Ramos (cell line): ENCODE data around the gene FAM9B.

Source experiments
- in situ Hi-C: fragments of 300-500 bp; cut with MboI; formaldehyde crosslinking; loops from one replicate; pipeline ENCODE4 v1.14.3; 2022; ENCODE audit warnings: low sequenced_read_pairs; ENCODE audit not compliant: unreplicated experiment

FAM9B gene

DNA sequence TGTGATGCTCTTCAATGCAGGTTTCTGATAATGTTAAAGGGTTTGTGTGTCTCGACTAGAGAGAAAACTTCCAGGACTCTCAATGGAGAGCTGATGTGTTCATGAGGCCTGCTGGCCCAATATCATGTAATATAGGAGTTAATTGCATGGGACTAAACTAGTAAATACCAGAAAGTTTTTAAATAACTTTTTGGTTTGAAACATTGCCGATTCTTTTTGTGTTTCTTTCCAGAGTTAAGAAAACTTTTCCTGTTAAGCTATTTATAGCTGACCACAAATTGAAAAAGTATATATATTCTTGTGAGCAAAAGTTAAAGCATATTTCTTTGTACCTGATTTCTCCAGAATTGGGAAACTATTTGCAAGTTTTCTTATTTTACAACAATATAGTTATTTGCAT lies 49.7 kb downstream of the FAM9B start:
- in situ Hi-C loops: no loop called here

DNA sequence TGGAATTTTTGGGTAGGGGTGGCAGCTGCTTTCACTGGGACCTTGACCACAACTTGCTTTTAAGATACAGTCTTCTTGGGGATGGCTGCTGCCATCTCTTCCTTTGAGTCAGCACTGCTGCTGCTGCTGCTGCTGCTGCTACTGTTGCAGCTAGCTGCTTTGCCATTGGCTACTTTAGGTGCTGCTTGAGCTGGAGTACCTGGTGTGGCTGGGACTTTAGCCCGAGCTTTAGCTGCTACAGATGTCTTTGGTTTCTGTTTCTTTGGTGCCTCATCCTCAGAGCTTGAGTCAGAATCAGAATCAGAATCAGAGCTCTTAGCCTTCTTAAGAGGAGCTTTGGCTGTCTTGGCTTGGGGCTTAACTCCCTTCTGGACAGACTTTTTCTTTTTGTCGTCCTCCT lies 52.2 kb downstream of the FAM9B start:
- in situ Hi-C loops: no loop called here

- in situ Hi-C loops: no loop called here
Observed at GRCh38 chrX:8980756-8981155, 53.2 kb downstream of the FAM9B start.
